SIG-M5 treated with dmso at 0.1 percent for 504 hours (cell line): ENCODE measurements around the gene MS4A2.
A peak's percentile ranks its signal among the peaks of the same experiment; 100 is the strongest.
"Not testable (repeated sequence)": the region's sequence is repeated elsewhere in the genome, so short reads cannot be mapped to it uniquely, and the experiment has no call there.

Experiments
- DNase-seq: peaks from one replicate; lab custom pipeline; 2025; ENCODE audit not compliant: unreplicated experiment; lab: John Stamatoyannopoulos, UW

Gene MS4A2

GRCh38 chr11:60100516-60100915, 12.1 kb downstream of the MS4A2 start:
- no peak for DNase-seq

GRCh38 chr11:60101368-60101767, 12.9 kb downstream of the MS4A2 start:
- not testable (repeated sequence) for DNase-seq

- not testable (repeated sequence) for DNase-seq
These were observed 16.1 kb downstream of the MS4A2 start for GRCh38 chr11:60104471-60105115.

- not testable (repeated sequence) for DNase-seq
These were observed 20.2 kb downstream of the MS4A2 start for GRCh38 chr11:60108631-60109030.

GRCh38 chr11:60111793-60112192, 23.3 kb downstream of the MS4A2 start:
- no peak for DNase-seq

GRCh38 chr11:60116996-60117790, 28.7 kb downstream of the MS4A2 start:
- DNase-seq = no peak

GRCh38 chr11:60118338-60118737, 29.9 kb downstream of the MS4A2 start:
- DNase-seq = peak; percentile 35

GRCh38 chr11:60119710-60120109, 31.2 kb downstream of the MS4A2 start:
- peak; percentile 83 for DNase-seq

- DNase-seq = no peak
These were observed 32.8 kb downstream of the MS4A2 start for GRCh38 chr11:60121264-60121663.

GRCh38 chr11:60122414-60123036, 34.1 kb downstream of the MS4A2 start:
- no peak for DNase-seq

GRCh38 chr11:60124802-60125432, 36.5 kb downstream of the MS4A2 start:
- no peak for DNase-seq

- no peak for DNase-seq
These were observed 37.6 kb downstream of the MS4A2 start for GRCh38 chr11:60125956-60126585.

- DNase-seq = no peak
These were observed 38.9 kb downstream of the MS4A2 start for GRCh38 chr11:60127311-60127811.

GRCh38 chr11:60128376-60128775, 39.9 kb downstream of the MS4A2 start:
- DNase-seq = no peak

GRCh38 chr11:60128866-60129265, 40.4 kb downstream of the MS4A2 start:
- not testable (repeated sequence) for DNase-seq

- DNase-seq = no peak
These were observed 41.4 kb downstream of the MS4A2 start for GRCh38 chr11:60129853-60130252.

GRCh38 chr11:60130496-60130895, 42.0 kb downstream of the MS4A2 start:
- peak; percentile 55 for DNase-seq

- DNase-seq = no peak
These were observed 43.4 kb downstream of the MS4A2 start for GRCh38 chr11:60131912-60132311.

GRCh38 chr11:60133917-60134316, 45.5 kb downstream of the MS4A2 start:
- no peak for DNase-seq

- DNase-seq = no peak
These were observed 55.3 kb downstream of the MS4A2 start for GRCh38 chr11:60143768-60144167.

- DNase-seq = peak; percentile 18
These were observed 57.2 kb downstream of the MS4A2 start for GRCh38 chr11:60145677-60146076.
